Peyer's patch (tissue), 4 donors: ENCODE measurements around the gene SRPRB.

ENCODE experiments used
- CTCF ChIP-seq, 6 experiments: fragments of 450-650 bp in 4 of 6; fragments of 200-600 bp in 2 of 6; sonication (generic) in 1 of 6; IDR thresholded peaks; one replicate each; pipeline ENCODE4 v1.5.1; 2017 to 2019; ENCODE audit warnings: antibody characterized with exemption in 6 of 6, mild to moderate bottlenecking in 3 of 6, moderate library complexity in 1 of 6
- POLR2A ChIP-seq, 2 donors: fragments of 450-650 bp; IDR thresholded peaks; one replicate each; pipeline ENCODE4 v1.5.1; 2017; ENCODE audit warnings: antibody characterized with exemption in 2 of 2, mild to moderate bottlenecking in 2 of 2, moderate library complexity in 2 of 2

DNA sequence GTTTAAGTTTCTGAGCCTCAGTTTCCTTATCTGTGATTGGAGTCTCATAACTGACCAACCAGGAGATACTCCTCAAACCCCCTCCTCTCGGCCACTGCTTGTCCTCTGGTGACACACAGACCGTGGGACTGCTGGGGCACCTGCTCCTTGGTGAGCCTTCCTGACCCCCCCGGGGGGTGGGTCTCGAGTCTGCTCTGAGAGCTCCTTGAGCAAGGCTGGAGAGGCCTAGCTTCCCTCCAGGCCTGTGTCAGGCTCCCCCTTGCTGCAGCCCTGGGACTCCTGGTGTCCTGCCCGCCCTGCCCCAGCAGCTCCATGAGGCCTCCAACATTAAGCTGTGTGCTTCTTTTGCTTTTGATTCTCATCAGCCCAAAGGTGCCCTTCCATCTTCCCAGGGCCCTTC lies 27.7 kb downstream of the SRPRB start:
- no peak for TF ChIP-seq POLR2A (IDR thresholded peaks at IDR 0.05)
- no peak for TF ChIP-seq CTCF (IDR thresholded peaks at IDR 0.05)
